Kidney epithelial cell (primary cell): ENCODE measurements around the gene SDHAF1. TPM values are rescaled to one million over a fixed set of nuclear protein-coding genes. Genes with fewer than 3 reads are reported as not detected.

Experiments used
- DNase-seq: peaks from one replicate; pipeline ENCODE4 v3.0.0-alpha.2; 2010; ENCODE audit warnings: low read depth
- H3K27me3 ChIP-seq: 2 replicates; pipeline ENCODE4 v1.6.0; 2011; ENCODE audit warnings: low read length; ENCODE audit not compliant: control insufficient read depth, insufficient read depth
- H3K36me3 ChIP-seq: 2 replicates; pipeline ENCODE4 v1.5.1; 2011; ENCODE audit warnings: low read length; ENCODE audit not compliant: control insufficient read depth, insufficient read depth
- H3K4me3 ChIP-seq: 2 replicates; pipeline ENCODE4 v1.5.1; 2011; ENCODE audit warnings: low read depth, mild to moderate bottlenecking, control low read depth, low read length
- total RNA-seq: library from RNA; depleted of rRNA; stranded (reverse); fragments of >200 nt; gene quantifications from 2 replicates; pipeline ENCODE4 v1.2.3, GENCODE V29; 2015
- TF ChIP-seq, protein P1 (sequence below): IDR thresholded peaks from 2 replicates; pipeline ENCODE4 v1.5.1; 2011; ENCODE audit warnings: mild to moderate bottlenecking, moderate library complexity, low read length, control low read depth, inconsistent platforms; ENCODE audit not compliant: insufficient read depth, poor library complexity, severe bottlenecking

SDHAF1 gene
- total RNA-seq, 1 donor from 2014 or later: 47.4 TPM

DNA sequence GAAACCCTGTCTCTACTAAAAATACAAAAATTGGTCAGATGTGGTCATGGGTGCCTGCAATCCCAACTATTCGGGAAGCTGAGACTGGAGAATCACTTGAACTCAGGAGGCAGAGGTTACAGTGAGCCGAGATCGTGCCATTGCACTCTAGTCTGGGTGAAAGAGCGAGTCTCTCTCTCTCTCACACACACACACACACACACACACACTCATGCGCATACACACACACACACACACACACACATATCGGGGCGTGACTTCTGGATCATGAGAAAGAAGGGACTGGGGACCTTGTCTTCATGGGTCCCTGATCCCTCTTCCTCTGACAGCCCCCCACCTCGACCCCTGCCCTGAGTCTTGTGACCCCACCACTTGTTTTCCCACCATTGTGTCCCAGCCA is 11.8 kb upstream of the SDHAF1 start:
- TF ChIP-seq, protein P1, sequence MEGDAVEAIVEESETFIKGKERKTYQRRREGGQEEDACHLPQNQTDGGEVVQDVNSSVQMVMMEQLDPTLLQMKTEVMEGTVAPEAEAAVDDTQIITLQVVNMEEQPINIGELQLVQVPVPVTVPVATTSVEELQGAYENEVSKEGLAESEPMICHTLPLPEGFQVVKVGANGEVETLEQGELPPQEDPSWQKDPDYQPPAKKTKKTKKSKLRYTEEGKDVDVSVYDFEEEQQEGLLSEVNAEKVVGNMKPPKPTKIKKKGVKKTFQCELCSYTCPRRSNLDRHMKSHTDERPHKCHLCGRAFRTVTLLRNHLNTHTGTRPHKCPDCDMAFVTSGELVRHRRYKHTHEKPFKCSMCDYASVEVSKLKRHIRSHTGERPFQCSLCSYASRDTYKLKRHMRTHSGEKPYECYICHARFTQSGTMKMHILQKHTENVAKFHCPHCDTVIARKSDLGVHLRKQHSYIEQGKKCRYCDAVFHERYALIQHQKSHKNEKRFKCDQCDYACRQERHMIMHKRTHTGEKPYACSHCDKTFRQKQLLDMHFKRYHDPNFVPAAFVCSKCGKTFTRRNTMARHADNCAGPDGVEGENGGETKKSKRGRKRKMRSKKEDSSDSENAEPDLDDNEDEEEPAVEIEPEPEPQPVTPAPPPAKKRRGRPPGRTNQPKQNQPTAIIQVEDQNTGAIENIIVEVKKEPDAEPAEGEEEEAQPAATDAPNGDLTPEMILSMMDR: no peak
- Histone ChIP-seq H3K27me3 (peaks cover 20% of the 10 kb centered on the region), H3K4me3 (no peak overlapping the region), H3K36me3 (no peaks in the 10 kb centered on the region)
- no peak for DNase-seq

DNA sequence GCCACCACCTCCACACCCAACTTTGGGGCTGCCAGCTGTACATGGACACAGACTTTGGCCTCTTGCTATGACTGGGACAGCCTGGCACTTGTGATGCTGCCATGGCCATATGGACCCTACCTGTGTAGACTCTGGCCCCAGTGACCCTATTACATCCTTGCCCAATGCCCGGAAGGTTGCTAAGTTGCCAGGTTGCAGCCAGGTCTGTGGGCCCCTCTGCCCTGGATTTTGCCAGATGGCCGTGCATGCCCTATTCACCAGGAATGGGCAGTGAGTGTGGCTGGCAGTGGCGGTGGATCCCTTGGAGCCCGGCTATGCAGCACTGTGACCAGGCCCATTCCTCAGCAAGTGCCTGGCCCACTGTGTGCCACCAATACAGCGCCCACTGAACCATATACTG is 8.9 kb upstream of the SDHAF1 start:
- Histone ChIP-seq H3K27me3 (peaks cover 17% of the 10 kb centered on the region), H3K4me3 (no peak overlapping the region), H3K36me3 (no peaks in the 10 kb centered on the region)
- TF ChIP-seq, protein P1: no peak
- no peak for DNase-seq

DNA sequence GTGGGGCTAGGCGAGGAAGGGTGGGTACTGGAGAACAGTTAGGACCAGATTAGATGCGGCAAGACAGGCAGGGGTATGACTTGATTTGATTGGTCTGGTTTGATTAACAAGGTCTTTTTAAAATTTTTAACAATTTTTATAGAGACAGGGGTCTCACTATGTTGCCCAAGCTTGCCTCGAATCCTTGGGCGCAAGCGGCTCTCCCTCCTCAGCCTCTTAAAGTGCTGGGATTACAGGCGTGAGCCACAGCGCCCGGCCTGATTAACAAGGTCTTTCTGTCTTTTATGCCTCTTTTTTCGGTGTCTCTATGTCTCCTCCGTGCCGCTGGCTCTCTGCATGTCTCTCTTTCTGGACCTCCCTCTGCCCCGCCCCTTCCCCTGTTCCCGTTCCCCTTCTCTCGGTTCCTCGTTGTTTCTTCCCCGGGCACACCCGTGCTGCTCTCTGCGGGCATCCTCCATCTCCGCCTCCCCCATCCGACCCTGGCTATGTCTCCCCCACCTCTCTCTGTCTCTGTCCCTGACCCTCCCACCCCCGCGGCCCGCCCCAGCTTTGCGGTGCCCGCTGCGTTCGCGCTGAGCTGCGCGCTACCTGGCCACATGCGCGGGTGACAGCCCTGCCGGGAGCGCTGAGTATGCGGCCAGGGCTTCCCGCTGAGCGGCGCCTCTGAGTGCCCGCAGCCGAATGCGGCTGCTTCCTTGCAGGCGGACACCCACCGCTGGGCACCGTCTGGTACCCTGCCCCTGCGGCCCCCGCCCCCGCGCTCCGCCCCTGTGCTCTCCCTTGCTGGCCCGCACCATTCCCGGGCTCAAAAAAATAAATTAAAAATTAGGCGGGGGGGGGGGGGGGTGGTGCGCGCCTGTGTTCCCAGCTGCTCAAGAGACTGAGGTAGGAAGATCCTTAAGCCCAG is 8.1 kb upstream of the SDHAF1 start:
- H3K36me3 ChIP-seq: no peaks in the 10 kb centered on the region
- peak overlapping the region; percentile 21 for H3K4me3 ChIP-seq
- DNase-seq: no peak
- TF ChIP-seq, protein P1: peak; percentile 5
- H3K27me3 ChIP-seq: peaks cover 17% of the 10 kb centered on the region

DNA sequence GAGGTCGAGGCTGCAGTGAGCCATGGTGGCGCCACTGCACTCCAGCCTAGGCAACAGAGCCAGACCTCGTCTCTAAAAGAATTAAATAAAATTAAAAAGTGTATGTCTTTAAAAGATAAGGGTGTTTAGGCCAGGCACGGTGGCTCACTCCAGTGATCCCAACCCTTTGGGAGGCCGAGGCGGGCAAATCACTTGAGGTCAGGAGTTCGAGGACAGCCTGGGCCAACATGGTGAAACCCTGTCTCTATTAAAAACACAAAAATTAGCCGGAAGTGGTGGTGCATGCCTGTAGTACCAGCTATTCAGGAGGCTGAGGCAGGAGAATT is 7.5 kb upstream of the SDHAF1 start:
- DNase-seq: no peak
- H3K36me3 ChIP-seq: no peaks in the 10 kb centered on the region
- no peak overlapping the region for H3K4me3 ChIP-seq

DNA sequence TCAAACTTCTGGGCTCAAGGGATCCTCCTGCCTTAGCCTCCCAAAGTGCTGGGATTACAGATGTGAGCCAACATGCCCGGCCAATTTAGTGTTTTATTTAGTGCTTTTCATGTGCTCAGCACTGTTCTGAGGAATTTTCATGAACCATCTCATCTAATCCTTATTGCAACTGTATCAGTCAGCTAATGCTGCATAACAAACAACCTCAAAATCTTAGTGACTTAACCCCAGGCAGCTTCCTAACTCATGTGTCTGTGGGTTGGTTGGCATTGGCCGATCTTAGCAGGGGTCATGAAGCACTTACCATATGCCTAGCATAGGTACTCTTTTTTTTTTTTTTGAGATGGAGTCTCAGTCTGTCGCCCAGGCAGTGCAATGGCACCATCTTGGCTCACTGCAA is 6.2 kb upstream of the SDHAF1 start:
- Histone ChIP-seq H3K4me3 (no peak overlapping the region), H3K27me3 (peaks cover 17% of the 10 kb centered on the region), H3K36me3 (no peaks in the 10 kb centered on the region)
- DNase-seq: no peak
- TF ChIP-seq, protein P1: no peak

More for the DNA sequence above, 7.5 kb upstream of the SDHAF1 start:
- TF ChIP-seq, protein P1: no peak
- peaks cover 17% of the 10 kb centered on the region for H3K27me3 ChIP-seq

DNA sequence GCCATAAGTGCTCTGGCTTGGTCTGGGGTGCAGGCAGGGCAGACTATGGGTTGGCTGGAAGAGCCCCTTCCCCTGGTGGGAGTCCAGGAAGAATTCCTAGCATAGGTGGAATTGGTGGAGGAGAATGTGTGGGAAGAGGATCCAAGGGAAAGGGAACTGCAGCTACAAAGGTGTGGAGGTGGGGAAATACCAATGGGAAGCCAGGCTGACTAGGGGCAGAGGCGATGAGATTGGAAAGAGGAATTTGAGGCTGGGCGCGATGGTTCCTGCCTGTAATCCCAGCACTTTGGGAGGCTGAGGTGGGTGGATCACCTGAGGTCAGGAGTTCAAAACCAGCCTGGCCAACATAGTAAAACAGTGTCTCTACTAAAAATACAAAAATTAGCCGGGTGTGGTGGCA is 4.8 kb upstream of the SDHAF1 start:
- peaks cover 17% of the 10 kb centered on the region for H3K27me3 ChIP-seq
- H3K4me3 ChIP-seq: no peak overlapping the region
- TF ChIP-seq, protein P1: no peak
- H3K36me3 ChIP-seq: no peaks in the 10 kb centered on the region
- DNase-seq: no peak
